Mesenchymal stem cell (in vitro differentiated cells and primary cell): ENCODE data around the gene DHRS7C.

ENCODE experiments used
- DNase-seq: peaks from one replicate; pipeline ENCODE4 v3.0.0-alpha.2; 2013
- H2AFZ ChIP-seq: one replicate; pipeline ENCODE4 v1.6.1; 2013; ENCODE audit warnings: low read depth, mild to moderate bottlenecking, control low read depth, inconsistent platforms, low read length, moderate library complexity
- H2AK5ac ChIP-seq: 2 replicates; pipeline ENCODE4 v1.6.1; 2013; ENCODE audit warnings: low read length, moderate library complexity, mild to moderate bottlenecking, inconsistent platforms; ENCODE audit not compliant: severe bottlenecking
- H2BK120ac ChIP-seq: one replicate; pipeline ENCODE4 v1.6.1; 2013; ENCODE audit warnings: low read depth, mild to moderate bottlenecking, inconsistent platforms, low read length, moderate library complexity
- H2BK12ac ChIP-seq, 2 experiments: one replicate each; pipeline ENCODE4 v1.6.1; 2013; ENCODE audit warnings: inconsistent platforms in 2 of 2, low read length in 2 of 2, mild to moderate bottlenecking in 2 of 2, moderate library complexity in 2 of 2, control low read depth in 1 of 2
- H2BK15ac ChIP-seq: one replicate; pipeline ENCODE4 v1.6.1; 2013; ENCODE audit warnings: mild to moderate bottlenecking, low read depth, inconsistent platforms; ENCODE audit not compliant: poor library complexity, severe bottlenecking
- H2BK5ac ChIP-seq: 2 replicates; pipeline ENCODE4 v1.6.1; 2013; ENCODE audit warnings: low read depth, mild to moderate bottlenecking, low read length, control low read depth, inconsistent platforms; ENCODE audit not compliant: poor library complexity, severe bottlenecking
- H3K14ac ChIP-seq, 2 experiments: one replicate each; pipeline ENCODE4 v1.6.1; 2013; ENCODE audit warnings: inconsistent platforms in 2 of 2, low read length in 2 of 2, control low read depth in 1 of 2, mild to moderate bottlenecking in 1 of 2, moderate library complexity in 1 of 2
- H3K18ac ChIP-seq, 2 experiments: one replicate each; pipeline ENCODE4 v1.6.1; 2013; ENCODE audit warnings: inconsistent platforms in 2 of 2, low read length in 2 of 2, control low read depth in 1 of 2, low read depth in 1 of 2, mild to moderate bottlenecking in 1 of 2
- H3K23ac ChIP-seq, 2 experiments: one replicate each; pipeline ENCODE4 v1.6.1; 2013; ENCODE audit warnings: inconsistent platforms in 2 of 2, low read length in 2 of 2, mild to moderate bottlenecking in 2 of 2, moderate library complexity in 2 of 2, control low read depth in 1 of 2
- H3K27ac ChIP-seq: 2 replicates; pipeline ENCODE4 v1.5.1; 2013; ENCODE audit warnings: mild to moderate bottlenecking, moderate library complexity, low read length, control low read depth, inconsistent platforms; ENCODE audit not compliant: poor library complexity, severe bottlenecking
- H3K27me3 ChIP-seq, 2 experiments: 2 replicates each; pipeline versions ENCODE4 v1.6.1 to v1.7.0; 2013; ENCODE audit warnings: low read length in 2 of 2, mild to moderate bottlenecking in 2 of 2, moderate library complexity in 2 of 2, control low read depth in 1 of 2, inconsistent platforms in 1 of 2; ENCODE audit not compliant: control insufficient read depth in 1 of 2, insufficient read depth in 1 of 2
- H3K36me3 ChIP-seq, 2 experiments: 2 replicates each; pipeline versions ENCODE4 v1.6.1 to v1.7.0; 2013; ENCODE audit warnings: low read length in 2 of 2, control low read depth in 1 of 2, inconsistent platforms in 1 of 2, low read depth in 1 of 2, mild to moderate bottlenecking in 1 of 2; ENCODE audit not compliant: insufficient read depth in 2 of 2, control insufficient read depth in 1 of 2
- H3K4ac ChIP-seq, 2 experiments: one replicate each; pipeline ENCODE4 v1.6.1; 2013; ENCODE audit warnings: inconsistent platforms in 2 of 2, low read length in 2 of 2, mild to moderate bottlenecking in 2 of 2, moderate library complexity in 2 of 2, control low read depth in 1 of 2, low read depth in 1 of 2
- H3K4me1 ChIP-seq: 2 replicates; pipeline ENCODE4 v1.6.1; 2013; ENCODE audit warnings: low read depth, low read length, control low read depth; ENCODE audit not compliant: control insufficient read depth, insufficient read depth
- H3K4me2 ChIP-seq: 2 replicates; pipeline ENCODE4 v1.6.1; 2013; ENCODE audit warnings: low read length, mild to moderate bottlenecking, inconsistent platforms; ENCODE audit not compliant: poor library complexity, severe bottlenecking
- H3K4me3 ChIP-seq, 2 experiments: 2 replicates each; pipeline versions ENCODE4 v1.5.1 to v1.7.0; 2013; ENCODE audit warnings: low read length in 2 of 2, mild to moderate bottlenecking in 2 of 2, control low read depth in 1 of 2, low read depth in 1 of 2; ENCODE audit not compliant: insufficient read depth in 1 of 2
- H3K79me1 ChIP-seq: replicated peaks from 2 replicates; pipeline ENCODE4 v1.6.1; 2013; ENCODE audit warnings: mild to moderate bottlenecking, control low read depth, low read length, inconsistent platforms; ENCODE audit not compliant: poor library complexity, severe bottlenecking
- H3K9ac ChIP-seq: 2 replicates; pipeline ENCODE4 v1.7.0; 2013; ENCODE audit warnings: mild to moderate bottlenecking, low read length, moderate library complexity
- H3K9me3 ChIP-seq: 2 replicates; pipeline ENCODE4 v1.7.0; 2013; ENCODE audit warnings: mild to moderate bottlenecking, low read length; ENCODE audit not compliant: control insufficient read depth
- H4K8ac ChIP-seq: one replicate; pipeline ENCODE4 v1.6.1; 2013; ENCODE audit warnings: inconsistent platforms, mild to moderate bottlenecking, low read length, moderate library complexity
- H4K91ac ChIP-seq: one replicate; pipeline ENCODE4 v1.6.1; 2013; ENCODE audit warnings: mild to moderate bottlenecking, low read length, inconsistent platforms
- WGBS: methylation state at CpG from one replicate; pipeline ENCODE4 v1.1.7; 2013; ENCODE audit warnings: mixed read lengths; 5-methylcytosine and 5-hydroxymethylcytosine counted together

DHRS7C gene

DNA sequence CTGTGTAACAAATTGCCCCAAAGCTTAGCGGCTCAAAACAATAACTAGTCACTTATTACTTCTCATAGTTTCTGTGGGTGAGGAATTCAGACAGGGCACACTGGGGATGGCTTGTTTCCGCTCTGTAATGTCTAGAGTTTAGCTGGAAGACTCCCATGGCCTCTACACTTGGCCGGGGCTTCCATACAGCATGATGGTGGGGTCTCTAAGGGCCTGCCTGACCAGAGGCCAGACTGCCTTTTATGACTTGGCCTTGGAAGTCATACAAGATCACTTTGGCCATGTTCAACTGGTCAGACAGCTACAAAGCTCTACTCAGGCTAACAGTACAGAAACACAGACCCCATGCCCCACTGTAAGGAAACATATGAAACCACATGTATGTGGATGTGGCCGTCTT, 42.5 kb upstream of the DHRS7C start:
- H3K9me3 ChIP-seq: peaks cover 9% of the 10 kb centered on the region
- H2AFZ ChIP-seq: no peak overlapping the region
- no peak overlapping the region for H3K4me3 ChIP-seq
- H4K8ac ChIP-seq: no peak overlapping the region
- no peak overlapping the region for H3K27ac ChIP-seq
- H3K27me3 ChIP-seq: peaks cover 0 to 23% of the 10 kb centered on the region in 2 experiments
- H2BK12ac ChIP-seq: no peak overlapping the region
- DNase-seq: no peak
- no peak overlapping the region for H2BK120ac ChIP-seq
- no peak overlapping the region for H3K23ac ChIP-seq
- H4K91ac ChIP-seq: no peak overlapping the region
- H3K36me3 ChIP-seq: no peaks in the 10 kb centered on the region
- no peak overlapping the region for H3K4ac ChIP-seq
- H3K18ac ChIP-seq: no peak overlapping the region
- H2BK5ac ChIP-seq: no peak overlapping the region
- WGBS: 89% methylated on average over 2 of the region's 4 CpGs
- no peak overlapping the region for H2BK15ac ChIP-seq
- H2AK5ac ChIP-seq: peak overlapping the region; percentile 51
- no peak overlapping the region for H3K14ac ChIP-seq
- H3K4me2 ChIP-seq: no peak overlapping the region
- no peak overlapping the region for H3K9ac ChIP-seq
- H3K79me1 ChIP-seq: no peaks in the 10 kb centered on the region
- peaks cover 14% of the 10 kb centered on the region for H3K4me1 ChIP-seq

DNA sequence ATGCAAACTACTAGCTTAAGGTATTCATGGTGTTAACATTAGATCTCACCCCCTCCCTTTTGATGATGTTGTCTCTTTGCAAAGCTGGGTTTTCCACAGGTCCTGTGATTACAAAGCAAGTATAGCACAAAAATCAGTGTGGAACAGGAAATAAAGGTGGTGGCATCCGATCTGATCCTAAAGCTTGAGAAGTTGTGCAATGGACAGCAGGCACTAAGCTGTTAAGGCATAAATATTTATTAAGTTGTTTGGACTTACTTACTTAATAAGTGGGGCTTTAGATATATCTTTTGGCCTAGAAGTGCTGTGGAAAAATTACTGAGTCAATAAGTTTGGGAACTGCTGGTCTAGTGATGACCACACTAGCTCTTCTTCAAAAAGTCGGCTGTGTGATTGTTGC, 39.3 kb upstream of the DHRS7C start:
- Histone ChIP-seq H2AK5ac (no peak overlapping the region), H3K4ac (no peak overlapping the region), H2BK120ac (no peak overlapping the region), H3K9ac (no peak overlapping the region), H3K4me2 (no peak overlapping the region), H4K8ac (no peak overlapping the region), H2BK15ac (no peak overlapping the region), H3K27me3 (peaks cover 0 to 23% of the 10 kb centered on the region in 2 experiments), H3K9me3 (peaks cover 9% of the 10 kb centered on the region), H3K27ac (no peak overlapping the region), H3K36me3 (no peaks in the 10 kb centered on the region), H3K14ac (no peak overlapping the region), H2AFZ (no peak overlapping the region), H3K4me3 (no peak overlapping the region), H2BK5ac (no peak overlapping the region), H3K79me1 (no peaks in the 10 kb centered on the region), H3K4me1 (peaks cover 5% of the 10 kb centered on the region), H3K23ac (no peak overlapping the region), H4K91ac (no peak overlapping the region), H3K18ac (no peak overlapping the region), H2BK12ac (no peak overlapping the region)
- WGBS: 85% methylated on average over 2 of the region's 2 CpGs
- DNase-seq: peak; percentile 56

DNA sequence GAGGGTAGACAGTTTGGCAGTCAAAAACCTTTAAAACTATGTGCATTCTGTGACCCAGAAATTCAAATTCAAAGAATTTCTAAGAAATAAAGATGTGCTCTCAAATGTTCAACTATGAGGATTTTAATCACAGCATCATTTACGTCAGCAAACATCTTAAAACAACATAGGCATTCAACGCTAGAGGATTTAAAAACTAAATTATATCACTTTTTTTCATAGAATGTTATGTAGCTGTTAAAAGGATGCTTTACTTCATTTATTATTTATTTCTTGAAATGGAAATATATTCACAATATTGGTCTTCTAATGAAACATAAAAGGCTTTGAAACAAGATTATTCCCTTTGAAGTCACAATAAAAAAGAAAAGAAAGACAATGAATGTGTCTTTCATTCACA, 38.0 kb upstream of the DHRS7C start:
- no peak overlapping the region for H3K14ac ChIP-seq
- H3K23ac ChIP-seq: no peak overlapping the region
- no peak overlapping the region for H2AFZ ChIP-seq
- H3K4me3 ChIP-seq: no peak overlapping the region
- no CpG with 5 or more reads among the region's 2 CpGs for WGBS
- H3K27ac ChIP-seq: no peak overlapping the region
- H3K79me1 ChIP-seq: no peaks in the 10 kb centered on the region
- peaks cover 3% of the 10 kb centered on the region for H3K4me1 ChIP-seq
- H2BK120ac ChIP-seq: no peak overlapping the region
- H3K4me2 ChIP-seq: no peak overlapping the region
- peaks cover 0 to 30% of the 10 kb centered on the region in 2 experiments for H3K27me3 ChIP-seq
- no peak overlapping the region for H4K8ac ChIP-seq
- H3K4ac ChIP-seq: no peak overlapping the region
- H3K36me3 ChIP-seq: no peaks in the 10 kb centered on the region
- DNase-seq: no peak
- no peak overlapping the region for H2BK15ac ChIP-seq
- H2BK5ac ChIP-seq: no peak overlapping the region
- H3K9ac ChIP-seq: no peak overlapping the region
- H4K91ac ChIP-seq: no peak overlapping the region
- peaks cover 9% of the 10 kb centered on the region for H3K9me3 ChIP-seq
- H3K18ac ChIP-seq: no peak overlapping the region
- no peak overlapping the region for H2AK5ac ChIP-seq
- no peak overlapping the region for H2BK12ac ChIP-seq

DNA sequence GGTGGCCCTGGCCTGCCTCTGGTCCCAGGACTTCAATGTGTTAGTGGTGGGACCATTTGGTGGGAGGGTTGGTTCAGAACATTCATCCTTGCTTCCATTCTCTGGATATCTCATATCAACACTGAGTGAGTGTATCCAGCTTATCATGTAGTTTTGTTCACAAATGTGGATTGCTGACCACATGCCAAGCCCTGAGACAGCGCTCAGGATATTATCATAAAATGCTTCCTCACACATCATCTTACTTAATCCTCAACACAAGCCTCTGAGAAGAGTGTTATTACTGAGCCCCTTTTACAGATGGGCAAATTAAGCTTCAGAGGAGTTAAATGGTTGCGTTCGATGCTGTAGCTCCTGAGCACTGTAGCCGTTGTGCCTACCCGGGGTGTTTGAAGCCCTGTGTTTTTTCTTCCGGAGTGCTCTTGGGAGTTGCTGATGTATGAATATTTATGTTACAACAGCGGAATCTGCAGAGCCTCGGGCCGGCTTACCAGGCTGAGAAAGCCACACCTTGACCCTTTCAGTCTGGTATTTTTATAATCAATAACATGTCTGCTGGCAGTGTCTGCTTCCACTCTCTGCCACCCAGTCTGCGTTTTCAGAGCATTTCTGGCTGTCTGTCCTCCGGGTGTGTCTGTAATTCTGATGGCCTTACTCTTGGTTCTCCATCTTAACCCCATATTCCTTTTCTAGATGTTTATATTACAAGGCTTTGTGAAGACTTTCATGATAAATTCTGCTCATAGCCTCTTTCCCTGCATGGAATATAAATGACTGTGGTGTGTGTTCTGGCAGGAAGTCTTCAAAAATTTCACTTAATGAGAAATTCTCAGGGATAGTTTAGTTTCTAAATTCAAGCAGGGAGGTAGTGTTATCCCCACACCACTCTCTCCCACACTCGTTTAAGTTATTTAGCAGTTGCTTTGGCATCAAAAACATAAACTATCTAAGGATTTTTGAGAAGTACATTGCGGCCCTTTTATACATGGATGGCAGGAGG, 37.2 kb upstream of the DHRS7C start:
- peaks cover 0 to 32% of the 10 kb centered on the region in 2 experiments for H3K27me3 ChIP-seq
- no peak overlapping the region for H4K8ac ChIP-seq
- H3K23ac ChIP-seq: no peak overlapping the region
- H3K4me2 ChIP-seq: no peak overlapping the region
- no peak overlapping the region for H2AFZ ChIP-seq
- H2BK12ac ChIP-seq: peak overlapping the region in 1 of 2 experiments; percentile 76
- no peak overlapping the region for H2AK5ac ChIP-seq
- peak; percentile 22 for DNase-seq
- H3K79me1 ChIP-seq: no peaks in the 10 kb centered on the region
- peaks cover 3% of the 10 kb centered on the region for H3K4me1 ChIP-seq
- H3K9me3 ChIP-seq: peaks cover 5% of the 10 kb centered on the region
- no peak overlapping the region for H3K9ac ChIP-seq
- peak overlapping the region; percentile 3 to 49 for H3K18ac ChIP-seq
- no peak overlapping the region for H2BK120ac ChIP-seq
- H2BK5ac ChIP-seq: no peak overlapping the region
- H3K27ac ChIP-seq: no peak overlapping the region
- no peak overlapping the region for H3K14ac ChIP-seq
- H3K4me3 ChIP-seq: no peak overlapping the region
- H4K91ac ChIP-seq: peak overlapping the region; percentile 2
- peak overlapping the region; percentile 46 for H2BK15ac ChIP-seq
- WGBS: 59% methylated on average over 12 of the region's 13 CpGs
- no peaks in the 10 kb centered on the region for H3K36me3 ChIP-seq
- H3K4ac ChIP-seq: no peak overlapping the region
